ENCODE measurements around the gene ARHGAP32.

- no peak for TF ChIP-seq EZH2 (IDR thresholded peaks at IDR 0.05; ENCODE audit: insufficient read depth, poor library complexity, severe bottlenecking)
- TF ChIP-seq EZH2phosphoT487 (IDR thresholded peaks at IDR 0.05; ENCODE audit: insufficient read depth, low read depth) = no peak
These were observed 135.2 kb downstream of the ARHGAP32 start for GRCh38 chr11:129056916-129057315.
